Central memory CD8-positive, alpha-beta T cell (primary cell): Measurements from ENCODE around the gene SORCS2.

Experiments used
- ATAC-seq: fragments of 150-1000 bp; cut with Tn5 transposase; replicated peaks from 2 replicates; pipeline ENCODE4 v1.10.0; 2022; ENCODE audit warnings: mild to moderate bottlenecking, moderate FRiP score, moderate number of reproducible peaks; ENCODE audit not compliant: poor library complexity, severe bottlenecking; ENCODE audit errors: extremely low read depth
- DNase-seq, 2 donors: peaks; one replicate each; pipeline ENCODE4 v3.0.0; 2021; ENCODE audit warnings: low spot score in 2 of 2
- H3K27ac Mint-ChIP-seq: one replicate; pipeline ENCODE4 v1.8.0; 2022; ENCODE audit warnings: low read depth, mild to moderate bottlenecking, moderate library complexity, mixed read lengths
- H3K27me3 Mint-ChIP-seq: one replicate; pipeline ENCODE4 v1.8.0; 2022; ENCODE audit warnings: mixed read lengths
- H3K36me3 Mint-ChIP-seq: one replicate; pipeline ENCODE4 v1.8.0; 2022; ENCODE audit warnings: mild to moderate bottlenecking, moderate library complexity, mixed read lengths; ENCODE audit not compliant: insufficient read depth
- H3K4me1 Mint-ChIP-seq: one replicate; pipeline ENCODE4 v1.8.0; 2022; ENCODE audit warnings: mixed read lengths
- H3K4me3 Mint-ChIP-seq: one replicate; pipeline ENCODE4 v1.8.0; 2022; ENCODE audit warnings: mild to moderate bottlenecking, moderate library complexity, mixed read lengths
- H3K9me3 Mint-ChIP-seq: one replicate; pipeline ENCODE4 v1.8.0; 2022; ENCODE audit warnings: mixed read lengths

The SORCS2 gene

GRCh38 chr4:7325541-7325940, 133.2 kb downstream of the SORCS2 start:
- no peak for DNase-seq
- peak overlapping the region; percentile 34 for H3K27ac Mint-ChIP-seq
- H3K36me3 Mint-ChIP-seq: peaks cover 10% of the 10 kb centered on the region
- peak overlapping the region; percentile 64 for H3K4me3 Mint-ChIP-seq
- no peaks in the 10 kb centered on the region for H3K9me3 Mint-ChIP-seq
- peaks cover 21% of the 10 kb centered on the region for H3K4me1 Mint-ChIP-seq
- H3K27me3 Mint-ChIP-seq: no peaks in the 10 kb centered on the region
- no peak for ATAC-seq

- Mint-ChIP-seq H3K4me1 (peaks cover 21% of the 10 kb centered on the region), H3K9me3 (no peaks in the 10 kb centered on the region), H3K27me3 (peaks cover 6% of the 10 kb centered on the region), H3K36me3 (peaks cover 10% of the 10 kb centered on the region), H3K27ac (peak overlapping the region; percentile 34), H3K4me3 (no peak overlapping the region)
- DNase-seq (no peak), ATAC-seq (no peak)
Measured at GRCh38 chr4:7326306-7326692, 134.0 kb downstream of the SORCS2 start.

- Mint-ChIP-seq H3K4me3 (no peak overlapping the region), H3K9me3 (no peaks in the 10 kb centered on the region), H3K27me3 (peaks cover 11% of the 10 kb centered on the region), H3K27ac (peak overlapping the region; percentile 34), H3K36me3 (peaks cover 10% of the 10 kb centered on the region), H3K4me1 (peaks cover 21% of the 10 kb centered on the region)
- no peak for DNase-seq
- no peak for ATAC-seq
Measured at GRCh38 chr4:7326693-7327340, 134.5 kb downstream of the SORCS2 start.

DNA sequence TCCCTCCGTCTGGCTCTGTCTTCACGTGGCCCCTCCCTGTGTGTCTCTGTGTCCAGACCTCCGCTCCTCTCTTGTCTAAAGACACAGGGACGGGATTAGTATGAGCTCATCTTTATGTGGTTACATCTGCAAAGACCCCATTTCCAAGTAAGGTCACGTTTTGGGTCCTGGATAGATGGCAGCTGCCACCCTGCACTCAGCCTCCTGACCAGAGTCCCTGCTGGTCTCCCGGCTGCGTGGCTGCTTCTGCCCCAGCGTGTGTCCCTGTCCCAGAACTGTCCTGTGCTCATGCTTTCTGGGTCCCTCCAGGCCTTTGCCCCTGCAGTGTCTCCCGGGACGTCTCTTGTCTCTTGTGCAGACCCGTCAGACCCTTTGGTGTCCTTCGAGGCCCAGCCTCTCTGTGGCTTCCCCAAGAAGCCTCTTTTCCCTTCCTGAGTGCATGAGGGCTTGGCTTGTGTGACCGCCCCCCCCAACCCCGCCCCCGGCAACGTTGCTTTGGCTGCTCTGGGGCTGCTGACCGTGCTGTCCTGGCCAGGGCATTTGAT, 135.1 kb downstream of the SORCS2 start:
- H3K27me3 Mint-ChIP-seq: peaks cover 11% of the 10 kb centered on the region
- no peaks in the 10 kb centered on the region for H3K9me3 Mint-ChIP-seq
- no peak overlapping the region for H3K27ac Mint-ChIP-seq
- H3K36me3 Mint-ChIP-seq: peaks cover 10% of the 10 kb centered on the region
- no peak overlapping the region for H3K4me3 Mint-ChIP-seq
- DNase-seq: no peak
- no peak for ATAC-seq
- peaks cover 21% of the 10 kb centered on the region for H3K4me1 Mint-ChIP-seq

- DNase-seq (no peak), ATAC-seq (no peak)
- peaks cover 21% of the 10 kb centered on the region for H3K4me1 Mint-ChIP-seq
- no peaks in the 10 kb centered on the region for H3K9me3 Mint-ChIP-seq
- no peak overlapping the region for H3K4me3 Mint-ChIP-seq
- peaks cover 11% of the 10 kb centered on the region for H3K27me3 Mint-ChIP-seq
- peaks cover 10% of the 10 kb centered on the region for H3K36me3 Mint-ChIP-seq
- H3K27ac Mint-ChIP-seq: no peak overlapping the region
Measured at GRCh38 chr4:7328162-7328912, 136.0 kb downstream of the SORCS2 start.

DNA sequence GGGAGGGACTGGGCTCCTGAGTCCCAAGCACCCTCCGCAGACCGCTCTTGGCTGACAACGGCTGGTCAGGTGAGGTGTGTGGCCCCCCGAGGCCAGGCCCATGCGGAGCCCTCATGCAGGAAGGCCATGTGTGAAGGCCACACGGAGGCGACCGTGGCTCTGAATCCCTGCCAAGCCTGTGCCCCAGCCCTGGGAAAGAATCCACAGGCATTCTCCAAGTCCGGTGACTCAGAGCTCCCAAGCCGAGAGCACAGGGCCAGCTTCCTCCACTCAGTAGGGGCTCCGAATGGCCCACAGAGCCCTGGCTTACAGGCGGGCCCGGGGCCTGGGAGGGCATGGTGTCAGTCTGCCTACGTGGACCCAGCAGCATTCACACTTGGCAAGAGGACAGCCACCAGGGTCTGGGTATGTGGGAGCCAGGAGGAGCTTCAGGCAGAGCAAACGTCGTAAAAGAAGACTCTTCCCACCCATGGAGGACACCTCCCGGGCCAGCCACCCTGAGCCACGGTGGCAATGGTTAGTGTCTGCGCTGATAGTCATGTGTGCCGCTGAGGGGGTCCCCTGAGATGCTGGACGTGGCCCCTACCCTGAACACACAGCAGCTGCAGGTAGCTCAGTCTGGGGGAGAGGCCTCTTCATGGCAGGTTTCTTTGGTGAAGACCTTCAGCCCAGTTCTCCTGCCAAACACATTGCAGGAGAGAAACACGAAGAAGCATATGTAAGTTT, 136.7 kb downstream of the SORCS2 start:
- H3K4me1 Mint-ChIP-seq: peaks cover 21% of the 10 kb centered on the region
- ATAC-seq: no peak
- H3K9me3 Mint-ChIP-seq: no peaks in the 10 kb centered on the region
- H3K4me3 Mint-ChIP-seq: no peak overlapping the region
- H3K27me3 Mint-ChIP-seq: peaks cover 11% of the 10 kb centered on the region
- DNase-seq: no peak
- H3K36me3 Mint-ChIP-seq: peaks cover 6% of the 10 kb centered on the region
- no peak overlapping the region for H3K27ac Mint-ChIP-seq

DNA sequence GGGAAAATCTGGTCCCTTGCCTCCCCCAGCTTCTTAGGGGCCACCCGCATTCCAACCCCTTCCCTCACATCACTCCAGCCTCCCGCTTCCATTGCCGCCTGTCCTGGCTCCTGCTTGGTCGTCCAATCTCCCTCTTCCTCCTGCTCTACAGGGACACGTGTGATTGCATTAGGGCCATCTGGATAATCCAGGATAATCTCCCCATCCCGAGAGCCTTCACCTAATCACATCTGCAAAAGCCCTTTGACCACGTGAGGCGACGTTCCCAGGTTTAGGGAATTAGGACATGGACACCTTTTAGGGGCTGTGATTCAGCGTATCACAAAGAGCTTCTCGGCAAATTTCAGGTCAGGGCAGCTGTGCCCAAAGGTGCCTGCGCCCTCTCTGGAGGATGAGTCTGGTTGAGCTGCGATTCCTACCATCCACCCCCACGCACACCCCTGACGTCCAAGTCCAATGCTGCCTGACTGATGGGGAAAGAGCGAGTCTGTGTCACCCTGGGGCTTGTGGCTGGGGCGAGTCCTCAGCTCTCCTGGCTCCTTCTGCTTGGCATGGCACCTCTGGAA, 137.8 kb downstream of the SORCS2 start:
- Mint-ChIP-seq H3K4me3 (no peak overlapping the region), H3K4me1 (peaks cover 10% of the 10 kb centered on the region), H3K9me3 (no peaks in the 10 kb centered on the region), H3K36me3 (no peaks in the 10 kb centered on the region), H3K27ac (no peak overlapping the region), H3K27me3 (peaks cover 11% of the 10 kb centered on the region)
- no peak for DNase-seq
- ATAC-seq: no peak

- ATAC-seq (no peak), DNase-seq (no peak)
- Mint-ChIP-seq H3K9me3 (no peaks in the 10 kb centered on the region), H3K27ac (no peak overlapping the region), H3K4me1 (peaks cover 1% of the 10 kb centered on the region), H3K36me3 (no peaks in the 10 kb centered on the region), H3K4me3 (no peak overlapping the region), H3K27me3 (peaks cover 11% of the 10 kb centered on the region)
Measured at GRCh38 chr4:7330811-7331681, 138.7 kb downstream of the SORCS2 start.

GRCh38 chr4:7331682-7332000, 139.3 kb downstream of the SORCS2 start:
- ATAC-seq (no peak), DNase-seq (no peak)
- Mint-ChIP-seq H3K4me1 (no peaks in the 10 kb centered on the region), H3K27ac (no peak overlapping the region), H3K9me3 (no peaks in the 10 kb centered on the region), H3K36me3 (no peaks in the 10 kb centered on the region), H3K4me3 (no peak overlapping the region), H3K27me3 (peaks cover 11% of the 10 kb centered on the region)

GRCh38 chr4:7332216-7333023, 140.1 kb downstream of the SORCS2 start:
- no peaks in the 10 kb centered on the region for H3K4me1 Mint-ChIP-seq
- no peak for ATAC-seq
- no peak for DNase-seq
- H3K9me3 Mint-ChIP-seq: no peaks in the 10 kb centered on the region
- H3K36me3 Mint-ChIP-seq: no peaks in the 10 kb centered on the region
- no peak overlapping the region for H3K4me3 Mint-ChIP-seq
- no peak overlapping the region for H3K27ac Mint-ChIP-seq
- H3K27me3 Mint-ChIP-seq: peaks cover 11% of the 10 kb centered on the region

- ATAC-seq (no peak), DNase-seq (no peak)
- H3K36me3 Mint-ChIP-seq: no peaks in the 10 kb centered on the region
- no peaks in the 10 kb centered on the region for H3K9me3 Mint-ChIP-seq
- peaks cover 11% of the 10 kb centered on the region for H3K27me3 Mint-ChIP-seq
- no peak overlapping the region for H3K4me3 Mint-ChIP-seq
- H3K27ac Mint-ChIP-seq: no peak overlapping the region
- H3K4me1 Mint-ChIP-seq: no peaks in the 10 kb centered on the region
Measured at GRCh38 chr4:7333024-7333780, 140.9 kb downstream of the SORCS2 start.
